ENCODE measurements around the gene DNHD1.

DNA sequence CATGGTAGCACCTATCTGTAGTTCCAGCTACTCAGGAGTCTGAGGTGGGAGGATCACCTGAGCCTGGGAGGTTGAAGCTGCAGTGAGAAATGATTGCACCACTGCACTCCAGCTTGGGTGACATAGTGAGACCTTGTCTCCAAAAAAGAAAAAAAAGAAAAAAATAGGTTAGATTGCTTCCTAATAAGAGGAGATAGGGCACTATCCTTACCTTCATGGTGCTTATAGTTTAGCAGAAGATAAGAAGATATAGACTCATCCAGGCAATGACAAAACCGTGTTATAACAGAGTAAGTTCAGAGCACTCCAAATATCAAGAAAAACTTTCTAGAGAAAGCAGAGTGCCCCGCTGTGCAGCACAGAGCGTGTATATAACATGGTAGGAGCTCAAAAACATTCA, 64.2 kb downstream of the DNHD1 start:
- TF ChIP-seq CTCF (IDR thresholded peaks at IDR 0.05) (no peak), EZH2 (IDR thresholded peaks at IDR 0.05) (no peak), EZH2phosphoT487 (IDR thresholded peaks at IDR 0.05) (no peak)

Data from neural progenitor cell (in vitro differentiated cells).